HAP-1 (cell line): ENCODE data around the gene PTPN9.
A peak's percentile ranks its signal among the peaks of the same experiment; 100 is the strongest.
"Not testable (repeated sequence)": the region's sequence is repeated elsewhere in the genome, so short reads cannot be mapped to it uniquely, and the experiment has no call there.

Experiments
- DNase-seq, 2 experiments: peaks; one replicate each; pipeline ENCODE4 v3.0.0-alpha.2; 2016 to 2020; ENCODE audit warnings: low spot score in 2 of 2
- H3K27me3 ChIP-seq: fragments of 250-450 bp; sonication (Bioruptor Pico); 2 replicates; pipeline ENCODE4 v1.5.1; 2020; ENCODE audit warnings: low read depth, mild to moderate bottlenecking, moderate library complexity
- H3K36me3 ChIP-seq: fragments of 250-450 bp; sonication (Bioruptor Pico); replicated peaks from 2 replicates; pipeline ENCODE4 v1.5.1; 2020; ENCODE audit warnings: mild to moderate bottlenecking
- H3K4me1 ChIP-seq: fragments of 250-450 bp; sonication (Bioruptor Pico); 2 replicates; pipeline ENCODE4 v1.5.1; 2020; ENCODE audit warnings: mild to moderate bottlenecking
- H3K4me3 ChIP-seq: fragments of 250-450 bp; sonication (Bioruptor Pico); 2 replicates; pipeline ENCODE4 v1.5.1; 2020; ENCODE audit warnings: mild to moderate bottlenecking, moderate library complexity
- H3K9me3 ChIP-seq: fragments of 250-450 bp; sonication (Bioruptor Pico); 2 replicates; pipeline ENCODE4 v1.5.1; 2020; ENCODE audit warnings: mild to moderate bottlenecking, moderate library complexity
- in situ Hi-C: fragments of 300-500 bp; cut with MboI; formaldehyde crosslinking; loops from 3 replicates; pipeline ENCODE4 v1.14.3; 2020; ENCODE audit warnings: low sequenced_read_pairs, inconsistent platforms, mixed read lengths

PTPN9 gene

GRCh38 chr15:75532413-75533250 lies 46.5 kb downstream of the PTPN9 start:
- Histone ChIP-seq H3K27me3 (no peaks in the 10 kb centered on the region), H3K4me1 (0 out of 2 replicates have a peak, but pooled peaks cover 3% of the 10 kb centered on the region), H3K9me3 (no peaks in the 10 kb centered on the region), H3K36me3 (peaks cover 3% of the 10 kb centered on the region; the same call in 1 of the 2 replicates), H3K4me3 (no peak overlapping the region)
- DNase-seq = peak in 1 of 2 experiments; percentile 64
- in situ Hi-C loops = no loop called here

DNA sequence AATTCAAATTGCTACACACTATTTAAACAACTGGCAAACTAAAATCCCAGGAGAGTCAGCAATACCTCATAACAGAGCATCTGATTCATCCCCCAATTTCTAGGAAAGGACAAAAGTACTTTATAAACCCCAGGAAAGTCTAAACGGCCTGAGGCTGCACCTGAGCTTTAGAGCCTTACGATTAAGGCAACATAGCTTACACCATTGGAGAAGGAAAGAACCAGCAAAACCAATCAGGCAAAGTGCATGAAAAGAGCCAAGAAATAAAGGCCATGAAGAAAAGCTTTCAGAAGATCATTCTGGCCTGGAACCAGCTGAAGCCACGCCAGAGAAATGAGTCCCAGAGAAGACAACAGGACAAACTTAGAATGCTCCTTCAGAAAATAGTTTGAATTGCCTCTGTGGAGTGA lies 48.1 kb downstream of the PTPN9 start:
- in situ Hi-C loops = no loop called here
- no peak for DNase-seq
- no peaks in the 10 kb centered on the region for H3K27me3 ChIP-seq
- no peaks in the 10 kb centered on the region for H3K9me3 ChIP-seq
- H3K36me3 ChIP-seq = peaks cover 16% of the 10 kb centered on the region
- H3K4me1 ChIP-seq = 0 out of 2 replicates have a peak, but pooled peaks cover 3% of the 10 kb centered on the region
- no peak overlapping the region for H3K4me3 ChIP-seq

GRCh38 chr15:75530169-75530568 lies 48.9 kb downstream of the PTPN9 start:
- H3K4me3 ChIP-seq = no peak overlapping the region
- no peaks in the 10 kb centered on the region for H3K27me3 ChIP-seq
- DNase-seq = no peak
- H3K36me3 ChIP-seq = peaks cover 22% of the 10 kb centered on the region
- in situ Hi-C loops = no loop called here
- no peaks in the 10 kb centered on the region for H3K9me3 ChIP-seq
- 0 out of 2 replicates have a peak, but pooled peaks cover 3% of the 10 kb centered on the region for H3K4me1 ChIP-seq

GRCh38 chr15:75525756-75526155 lies 53.4 kb downstream of the PTPN9 start:
- DNase-seq, in situ Hi-C loops, H3K27me3 ChIP-seq, H3K4me1 ChIP-seq, H3K9me3 ChIP-seq, H3K4me3 ChIP-seq: not testable (repeated sequence)
- H3K36me3 ChIP-seq = peaks cover 56% of the 10 kb centered on the region

GRCh38 chr15:75523011-75523410 lies 56.1 kb downstream of the PTPN9 start:
- Histone ChIP-seq H3K4me1 (no peaks in the 10 kb centered on the region), H3K36me3 (peaks cover 78% of the 10 kb centered on the region), H3K27me3 (no peaks in the 10 kb centered on the region), H3K9me3 (no peaks in the 10 kb centered on the region), H3K4me3 (no peak overlapping the region)
- in situ Hi-C loops = no loop called here
- DNase-seq = no peak

GRCh38 chr15:75517233-75517632 lies 61.9 kb downstream of the PTPN9 start:
- Histone ChIP-seq H3K36me3 (peaks cover 72% of the 10 kb centered on the region), H3K27me3 (no peaks in the 10 kb centered on the region), H3K4me3 (no peak overlapping the region), H3K4me1 (no peaks in the 10 kb centered on the region), H3K9me3 (no peaks in the 10 kb centered on the region)
- DNase-seq = no peak
- in situ Hi-C loops = no loop called here

- in situ Hi-C loops = no loop called here
- H3K36me3 ChIP-seq = peaks cover 51% of the 10 kb centered on the region
- H3K27me3 ChIP-seq = no peaks in the 10 kb centered on the region
- peak; percentile 44 to 48 for DNase-seq
- no peak overlapping the region for H3K4me3 ChIP-seq
- no peaks in the 10 kb centered on the region for H3K4me1 ChIP-seq
- H3K9me3 ChIP-seq = no peaks in the 10 kb centered on the region
Observed at GRCh38 chr15:75508840-75509532, 70.1 kb downstream of the PTPN9 start.

GRCh38 chr15:75502360-75502759 lies 76.8 kb downstream of the PTPN9 start:
- H3K4me1 ChIP-seq = no peaks in the 10 kb centered on the region
- no peaks in the 10 kb centered on the region for H3K27me3 ChIP-seq
- H3K36me3 ChIP-seq = peaks cover 56% of the 10 kb centered on the region
- no peaks in the 10 kb centered on the region for H3K9me3 ChIP-seq
- H3K4me3 ChIP-seq = no peak overlapping the region
- no peak for DNase-seq
- in situ Hi-C loops = no loop called here

- H3K36me3 ChIP-seq = peaks cover 30% of the 10 kb centered on the region
- H3K4me3 ChIP-seq = no peak overlapping the region
- in situ Hi-C loops = no loop called here
- no peaks in the 10 kb centered on the region for H3K9me3 ChIP-seq
- no peaks in the 10 kb centered on the region for H3K4me1 ChIP-seq
- DNase-seq = no peak
- no peaks in the 10 kb centered on the region for H3K27me3 ChIP-seq
Observed at GRCh38 chr15:75493732-75494131, 85.4 kb downstream of the PTPN9 start.

- Histone ChIP-seq H3K36me3 (peaks cover 58% of the 10 kb centered on the region), H3K4me3 (no peak overlapping the region), H3K4me1 (no peaks in the 10 kb centered on the region), H3K9me3 (peaks cover 8% of the 10 kb centered on the region), H3K27me3 (no peaks in the 10 kb centered on the region)
- in situ Hi-C loops = no loop called here
- no peak for DNase-seq
Observed at GRCh38 chr15:75483961-75484360, 95.2 kb downstream of the PTPN9 start.

DNA sequence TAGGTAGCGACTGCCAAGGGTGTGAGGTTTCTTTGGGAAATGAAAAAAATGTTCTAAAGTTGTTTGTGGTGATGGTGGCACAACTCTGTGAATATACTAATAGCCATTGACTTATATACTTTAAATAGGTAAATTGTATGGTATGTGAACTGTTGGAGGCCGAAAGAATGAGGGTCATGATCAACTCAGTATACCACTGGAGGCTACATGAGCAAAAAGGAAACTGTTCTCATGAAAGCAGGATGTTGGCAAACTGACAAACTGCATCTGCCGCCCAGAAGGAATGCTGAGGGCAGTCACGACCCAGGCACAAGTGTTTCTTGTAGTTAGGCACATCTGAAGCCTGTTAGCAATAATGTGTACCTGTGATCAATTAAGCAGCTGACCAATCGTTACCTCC lies 95.6 kb downstream of the PTPN9 start:
- H3K9me3 ChIP-seq, H3K27me3 ChIP-seq, in situ Hi-C loops, DNase-seq, H3K4me1 ChIP-seq, H3K4me3 ChIP-seq: not testable (repeated sequence)
- peaks cover 59% of the 10 kb centered on the region for H3K36me3 ChIP-seq

DNA sequence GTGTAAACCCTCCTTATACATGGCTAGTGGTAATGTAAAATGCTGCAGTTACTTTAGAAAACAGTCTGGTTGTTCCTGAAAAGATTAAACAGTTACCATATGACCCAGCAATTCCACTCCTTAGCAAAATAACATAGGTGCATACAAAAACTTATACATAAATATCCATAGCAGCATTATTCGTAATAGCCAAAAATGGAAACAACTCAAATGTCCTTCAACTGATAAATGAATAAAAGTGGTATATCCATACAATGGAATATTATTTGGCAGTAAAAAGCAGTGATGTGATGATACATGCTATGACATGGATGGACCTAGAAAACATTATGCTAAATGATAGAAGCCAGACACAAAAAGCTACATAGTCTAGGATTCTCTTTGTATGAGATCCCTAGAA lies 96.0 kb downstream of the PTPN9 start:
- Histone ChIP-seq H3K4me3 (no peak overlapping the region), H3K36me3 (peaks cover 59% of the 10 kb centered on the region), H3K4me1 (no peaks in the 10 kb centered on the region), H3K9me3 (peaks cover 8% of the 10 kb centered on the region), H3K27me3 (no peaks in the 10 kb centered on the region)
- DNase-seq = no peak
- in situ Hi-C loops = no loop called here

DNA sequence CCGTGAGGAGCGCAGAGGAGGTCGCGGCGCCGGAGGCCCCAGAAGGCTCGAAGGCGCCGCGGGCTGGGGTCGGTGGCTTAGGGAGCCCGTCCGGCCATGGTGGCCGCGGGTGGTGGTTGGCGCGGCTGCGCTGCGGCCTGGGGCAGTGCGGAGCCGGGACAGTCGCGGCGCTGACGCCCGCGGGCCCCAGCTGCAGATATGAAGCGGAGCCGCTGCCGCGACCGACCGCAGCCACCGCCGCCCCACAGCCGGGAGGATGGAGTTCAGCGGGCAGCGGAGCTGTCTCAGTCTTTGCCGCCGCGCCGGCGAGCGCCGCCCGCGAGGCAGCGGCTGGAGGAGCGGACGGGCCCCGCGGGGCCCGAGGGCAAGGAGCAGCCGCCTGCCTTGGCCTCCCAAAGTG lies 98.7 kb downstream of the PTPN9 start:
- H3K4me1 ChIP-seq, H3K27me3 ChIP-seq, H3K9me3 ChIP-seq, in situ Hi-C loops, DNase-seq, H3K4me3 ChIP-seq: not testable (repeated sequence)
- H3K36me3 ChIP-seq = peaks cover 47% of the 10 kb centered on the region

GRCh38 chr15:75479670-75480069 lies 99.4 kb downstream of the PTPN9 start:
- Histone ChIP-seq H3K36me3 (peaks cover 49% of the 10 kb centered on the region), H3K27me3 (no peaks in the 10 kb centered on the region), H3K9me3 (peaks cover 8% of the 10 kb centered on the region), H3K4me3 (no peak overlapping the region), H3K4me1 (no peaks in the 10 kb centered on the region)
- in situ Hi-C loops = no loop called here
- no peak for DNase-seq
